Adipocyte (in vitro differentiated cells): Measurements from ENCODE around the gene RIN3.
"Not testable (repeated sequence)": the region's sequence is repeated elsewhere in the genome, so short reads cannot be mapped to it uniquely, and the experiment has no call there.

Experiments used
- DNase-seq: peaks from one replicate; pipeline ENCODE4 v3.0.0-alpha.2; 2015; ENCODE audit warnings: low read depth
- H3K27me3 ChIP-seq: replicated peaks from 2 replicates; pipeline ENCODE4 v1.7.0; 2013; ENCODE audit warnings: mild to moderate bottlenecking, low read length, moderate library complexity; ENCODE audit not compliant: control insufficient read depth, insufficient read depth
- H3K36me3 ChIP-seq: 2 replicates; pipeline ENCODE4 v1.7.0; 2013; ENCODE audit warnings: low read length, mild to moderate bottlenecking, moderate library complexity; ENCODE audit not compliant: control insufficient read depth, insufficient read depth, severe bottlenecking
- H3K4me1 ChIP-seq: 2 replicates; pipeline ENCODE4 v1.7.0; 2013; ENCODE audit warnings: mild to moderate bottlenecking, low read length, moderate library complexity; ENCODE audit not compliant: control insufficient read depth, insufficient read depth
- H3K4me3 ChIP-seq: 2 replicates; pipeline ENCODE4 v1.7.0; 2013; ENCODE audit warnings: mild to moderate bottlenecking, low read length, moderate library complexity
- H3K9ac ChIP-seq: 2 replicates; pipeline ENCODE4 v1.7.0; 2013; ENCODE audit warnings: mild to moderate bottlenecking, low read length, moderate library complexity
- H3K9me3 ChIP-seq: 2 replicates; pipeline ENCODE4 v1.7.0; 2013; ENCODE audit warnings: mild to moderate bottlenecking, low read length, moderate library complexity; ENCODE audit not compliant: control insufficient read depth

RIN3 gene

DNA sequence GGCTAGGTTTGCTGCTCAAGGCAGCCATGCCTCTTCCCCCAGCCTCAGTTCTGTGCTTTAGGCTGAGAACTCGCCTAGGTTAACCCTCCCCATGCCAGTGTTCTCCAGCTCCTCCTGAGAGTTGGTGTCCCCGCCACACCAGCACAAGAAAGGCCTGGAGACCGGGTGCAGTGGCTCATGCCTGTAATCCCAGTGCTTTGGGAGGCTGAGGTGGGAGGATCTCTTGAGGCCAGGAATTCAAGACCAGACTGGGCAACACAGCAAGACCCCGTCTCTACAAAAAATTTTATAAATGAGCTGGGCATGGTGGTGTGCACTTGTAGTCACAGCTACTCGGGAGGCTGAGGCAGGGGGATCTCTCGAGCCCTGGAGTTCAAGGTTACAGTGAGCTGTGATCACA lies 10.2 kb downstream of the RIN3 start:
- no peaks in the 10 kb centered on the region for H3K9me3 ChIP-seq
- H3K36me3 ChIP-seq, result no peaks in the 10 kb centered on the region
- H3K9ac ChIP-seq, result no peak overlapping the region
- DNase-seq, result no peak
- H3K27me3 ChIP-seq, result no peaks in the 10 kb centered on the region
- H3K4me3 ChIP-seq, result no peak overlapping the region
- no peaks in the 10 kb centered on the region for H3K4me1 ChIP-seq

DNA sequence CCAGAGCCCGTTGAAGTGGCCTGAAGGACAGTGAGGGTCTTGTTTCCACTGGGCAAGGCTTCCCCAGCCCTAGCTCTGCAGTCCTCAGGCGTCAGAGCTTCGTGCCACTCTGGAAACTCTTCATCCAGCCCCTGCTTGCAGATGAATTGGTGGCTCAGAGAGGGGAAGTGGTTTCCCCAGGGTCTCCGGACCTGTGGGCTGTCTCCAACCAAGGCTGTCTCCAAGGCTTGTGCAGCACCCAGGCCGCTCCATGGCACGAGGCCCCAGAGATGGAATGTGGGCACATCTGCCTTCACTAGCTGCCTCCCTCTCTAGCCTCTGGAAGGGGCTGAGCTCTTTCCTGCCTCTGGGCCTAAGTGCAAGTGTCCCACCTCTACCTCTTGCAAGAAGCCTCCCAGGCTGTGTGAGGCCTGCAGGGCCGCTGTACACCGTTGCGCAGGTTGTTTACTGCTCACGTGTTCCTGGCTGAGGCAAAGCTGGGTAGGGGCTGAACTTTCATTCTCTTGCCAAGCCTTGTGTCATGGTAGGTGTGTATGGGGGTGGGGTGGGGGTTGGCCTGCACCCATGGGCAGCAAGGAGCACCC lies 11.1 kb downstream of the RIN3 start:
- H3K9ac ChIP-seq, result no peak overlapping the region
- H3K4me1 ChIP-seq, result no peaks in the 10 kb centered on the region
- H3K36me3 ChIP-seq, result no peaks in the 10 kb centered on the region
- H3K9me3 ChIP-seq, result no peaks in the 10 kb centered on the region
- H3K27me3 ChIP-seq, result no peaks in the 10 kb centered on the region
- no peak overlapping the region for H3K4me3 ChIP-seq
- no peak for DNase-seq

DNA sequence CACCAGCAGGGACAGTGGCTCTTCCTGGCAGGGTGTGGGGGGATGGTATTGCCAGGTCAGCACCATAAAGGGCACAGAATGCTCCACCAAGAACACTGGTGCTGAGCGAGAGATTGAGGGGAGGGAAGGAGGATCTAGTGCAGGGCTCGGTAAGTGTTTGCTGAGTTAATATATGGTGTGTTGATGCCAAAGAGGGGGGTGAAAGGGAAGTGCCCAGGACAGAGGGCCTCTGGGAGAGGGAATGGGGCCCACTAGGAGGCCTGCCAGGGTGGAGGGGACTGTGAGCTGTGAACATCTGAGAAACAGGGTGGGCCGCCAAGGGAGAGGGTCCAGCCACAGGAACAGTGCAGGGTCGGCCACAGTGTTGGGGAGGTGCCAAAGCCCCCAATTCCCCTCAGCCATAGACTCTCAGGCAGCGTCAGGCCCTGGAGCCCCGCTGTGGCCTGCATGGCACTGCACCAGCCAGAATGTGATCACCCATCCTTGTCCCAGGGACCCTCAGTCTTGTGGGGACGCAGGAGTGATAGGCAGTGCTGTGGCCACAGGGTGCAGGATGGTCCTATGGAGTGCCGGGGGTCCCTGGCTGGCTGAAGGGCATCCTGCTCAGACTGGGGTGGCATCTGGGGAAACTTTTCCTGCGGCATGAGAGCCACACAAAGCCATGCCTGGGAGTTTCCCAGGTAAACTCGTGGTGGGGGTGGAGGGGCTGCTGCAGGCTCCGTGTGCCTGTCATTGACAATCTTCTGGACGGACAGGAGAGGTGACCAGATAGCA lies 11.9 kb downstream of the RIN3 start:
- H3K4me3 ChIP-seq, result no peak overlapping the region
- H3K9ac ChIP-seq, result no peak overlapping the region
- no peak for DNase-seq
- no peaks in the 10 kb centered on the region for H3K27me3 ChIP-seq
- no peaks in the 10 kb centered on the region for H3K4me1 ChIP-seq
- no peaks in the 10 kb centered on the region for H3K36me3 ChIP-seq
- no peaks in the 10 kb centered on the region for H3K9me3 ChIP-seq

DNA sequence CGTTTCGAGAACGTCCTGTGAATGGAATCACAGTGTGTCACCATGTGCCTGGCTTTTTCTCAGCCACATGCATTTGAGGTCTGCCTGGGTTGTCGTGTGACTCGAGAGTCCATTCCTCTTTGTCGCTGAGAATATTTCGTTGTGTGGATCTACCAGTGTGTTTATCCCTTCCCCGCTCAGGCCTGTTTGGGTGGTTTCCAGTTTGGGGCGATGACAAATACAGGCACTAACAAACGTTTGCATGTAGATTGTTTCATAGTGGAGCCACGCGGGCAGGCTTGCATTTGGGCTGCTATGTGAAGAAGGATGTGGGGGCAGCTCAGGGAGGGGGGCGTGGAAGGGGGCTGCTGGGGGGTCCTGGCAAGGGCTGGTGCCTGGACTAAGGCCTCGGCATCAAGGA lies 14.1 kb downstream of the RIN3 start:
- H3K4me1 ChIP-seq, result no peaks in the 10 kb centered on the region
- DNase-seq, result no peak
- H3K9me3 ChIP-seq, result no peaks in the 10 kb centered on the region
- H3K4me3 ChIP-seq, result no peak overlapping the region
- H3K36me3 ChIP-seq, result no peaks in the 10 kb centered on the region
- H3K9ac ChIP-seq, result no peak overlapping the region
- no peaks in the 10 kb centered on the region for H3K27me3 ChIP-seq

DNA sequence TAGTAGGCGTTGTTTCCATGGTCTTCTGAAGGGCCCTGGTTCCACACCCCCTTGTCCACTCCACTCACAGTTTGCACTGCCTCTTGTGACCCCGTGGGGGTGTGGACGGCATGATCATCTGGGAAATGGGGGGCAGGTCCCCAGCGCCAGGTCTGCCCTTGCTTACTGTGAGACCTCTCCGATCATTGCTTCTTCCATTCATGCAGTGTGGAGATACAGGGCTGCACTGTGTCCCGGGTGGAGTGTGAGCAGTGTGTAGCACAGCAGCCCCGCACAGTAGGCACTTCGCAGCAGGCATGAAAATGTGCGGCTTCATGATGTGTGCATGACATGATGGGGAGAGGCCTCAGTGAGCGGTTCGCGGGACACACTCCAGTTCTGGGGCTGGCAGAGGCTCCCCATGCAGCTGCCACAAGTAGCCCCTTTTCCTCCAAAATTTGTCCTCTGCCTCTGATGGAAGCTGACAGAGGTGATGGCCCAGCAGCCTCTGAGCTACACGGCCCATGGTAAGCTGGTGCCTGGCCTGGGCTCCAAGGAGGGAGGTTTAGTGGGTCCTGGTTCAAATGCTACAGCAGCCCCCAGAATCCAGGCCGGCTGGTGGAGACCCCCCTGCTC lies 15.0 kb downstream of the RIN3 start:
- Histone ChIP-seq H3K4me1 (no peaks in the 10 kb centered on the region), H3K4me3 (no peak overlapping the region), H3K27me3 (no peaks in the 10 kb centered on the region), H3K9me3 (no peaks in the 10 kb centered on the region), H3K9ac (no peak overlapping the region), H3K36me3 (no peaks in the 10 kb centered on the region)
- DNase-seq, result no peak

DNA sequence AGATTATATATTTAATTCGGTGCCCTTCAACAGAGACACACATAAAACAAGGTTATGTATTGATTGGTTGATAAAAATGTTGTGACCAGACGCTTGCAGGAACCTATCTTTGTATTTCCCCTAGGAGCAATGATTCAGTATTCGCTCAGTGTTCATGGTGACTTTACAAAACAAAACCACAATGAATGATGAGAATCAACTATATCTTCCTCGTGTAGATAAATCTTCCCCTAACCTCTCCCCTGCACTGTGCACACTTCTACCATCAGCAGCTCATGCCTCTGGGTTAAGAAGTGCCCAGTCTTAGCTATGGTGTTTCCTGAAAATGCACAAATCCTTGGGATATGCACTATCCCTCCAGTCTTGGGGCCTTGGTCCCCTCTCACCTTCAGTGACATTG lies 16.3 kb downstream of the RIN3 start:
- Histone ChIP-seq H3K9ac (no peak overlapping the region), H3K27me3 (no peaks in the 10 kb centered on the region), H3K9me3 (no peaks in the 10 kb centered on the region), H3K4me1 (no peaks in the 10 kb centered on the region), H3K4me3 (no peak overlapping the region), H3K36me3 (no peaks in the 10 kb centered on the region)
- no peak for DNase-seq

DNA sequence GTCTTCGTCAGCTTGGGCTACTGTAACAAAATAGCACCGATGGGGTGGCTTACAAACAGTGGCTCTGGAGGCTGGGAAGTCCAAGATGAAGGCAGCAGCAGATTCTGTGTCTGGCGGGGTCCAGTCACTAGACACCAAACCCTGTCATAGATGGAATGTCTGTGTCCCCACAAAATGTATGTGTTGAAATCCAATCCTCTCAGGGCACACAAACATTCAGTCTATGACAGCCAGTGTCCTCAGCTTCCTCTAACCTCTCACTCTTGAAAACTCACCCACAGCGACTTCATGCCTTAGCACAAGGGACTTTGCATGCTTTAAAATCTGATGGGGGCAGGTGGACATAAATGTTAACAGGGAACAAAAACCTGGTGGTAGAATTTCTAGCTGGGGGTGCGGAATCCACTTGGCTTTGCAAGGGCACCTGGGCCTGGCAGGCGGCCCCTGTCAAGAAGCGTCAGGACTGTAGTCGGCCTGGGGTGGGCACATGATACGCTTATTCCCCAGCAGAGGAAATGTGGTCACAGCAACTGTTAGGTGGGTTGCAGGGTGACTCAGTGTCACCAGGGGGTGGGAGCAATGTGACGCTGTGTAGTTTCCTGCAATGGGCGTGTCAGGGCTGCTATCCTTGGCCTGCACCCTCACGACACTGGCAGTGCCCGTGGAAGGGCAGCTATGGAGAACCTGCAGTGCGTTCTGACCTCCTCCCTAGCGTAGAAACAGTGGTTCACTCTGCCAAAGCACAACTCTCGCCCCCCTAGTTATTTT lies 17.7 kb downstream of the RIN3 start:
- no peak overlapping the region for H3K4me3 ChIP-seq
- no peaks in the 10 kb centered on the region for H3K36me3 ChIP-seq
- no peak for DNase-seq
- no peaks in the 10 kb centered on the region for H3K27me3 ChIP-seq
- no peak overlapping the region for H3K9ac ChIP-seq
- no peaks in the 10 kb centered on the region for H3K9me3 ChIP-seq
- peaks cover 5% of the 10 kb centered on the region for H3K4me1 ChIP-seq

DNA sequence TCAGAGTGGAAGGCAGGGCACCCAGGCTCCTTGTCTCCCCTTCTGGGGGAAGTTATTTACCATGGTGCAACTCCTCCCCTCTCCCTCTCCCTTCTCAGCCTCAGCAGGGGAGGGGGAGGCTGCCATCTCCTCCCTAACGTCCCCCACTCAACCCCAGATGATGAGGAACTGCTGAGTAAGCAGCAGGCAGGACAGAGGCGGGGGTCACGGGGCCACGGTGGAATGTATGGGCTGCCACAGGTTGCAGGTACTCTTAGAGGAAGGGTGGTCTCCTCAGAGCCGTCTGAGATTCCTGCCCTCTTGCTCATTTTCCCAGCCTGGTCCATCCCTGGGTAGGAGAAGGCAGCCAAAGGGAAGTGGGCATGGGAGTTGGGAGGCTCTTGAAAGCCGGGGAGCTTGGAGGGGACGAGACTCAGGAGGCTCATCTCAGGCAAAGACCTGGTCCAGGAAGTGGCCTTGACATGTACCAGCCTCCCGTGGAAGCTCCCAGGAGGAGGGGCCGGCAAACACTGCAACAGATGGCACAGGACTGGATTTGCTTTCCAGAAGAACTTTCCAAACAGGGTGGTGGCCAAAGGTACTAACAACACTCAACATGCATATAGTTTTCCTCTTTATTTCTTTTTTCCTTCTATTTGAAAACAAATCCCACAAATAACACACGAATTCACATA lies 19.0 kb downstream of the RIN3 start:
- DNase-seq, result no peak
- Histone ChIP-seq H3K36me3 (no peaks in the 10 kb centered on the region), H3K4me3 (no peak overlapping the region), H3K9me3 (no peaks in the 10 kb centered on the region), H3K4me1 (peaks cover 5% of the 10 kb centered on the region), H3K27me3 (no peaks in the 10 kb centered on the region), H3K9ac (no peak overlapping the region)

DNA sequence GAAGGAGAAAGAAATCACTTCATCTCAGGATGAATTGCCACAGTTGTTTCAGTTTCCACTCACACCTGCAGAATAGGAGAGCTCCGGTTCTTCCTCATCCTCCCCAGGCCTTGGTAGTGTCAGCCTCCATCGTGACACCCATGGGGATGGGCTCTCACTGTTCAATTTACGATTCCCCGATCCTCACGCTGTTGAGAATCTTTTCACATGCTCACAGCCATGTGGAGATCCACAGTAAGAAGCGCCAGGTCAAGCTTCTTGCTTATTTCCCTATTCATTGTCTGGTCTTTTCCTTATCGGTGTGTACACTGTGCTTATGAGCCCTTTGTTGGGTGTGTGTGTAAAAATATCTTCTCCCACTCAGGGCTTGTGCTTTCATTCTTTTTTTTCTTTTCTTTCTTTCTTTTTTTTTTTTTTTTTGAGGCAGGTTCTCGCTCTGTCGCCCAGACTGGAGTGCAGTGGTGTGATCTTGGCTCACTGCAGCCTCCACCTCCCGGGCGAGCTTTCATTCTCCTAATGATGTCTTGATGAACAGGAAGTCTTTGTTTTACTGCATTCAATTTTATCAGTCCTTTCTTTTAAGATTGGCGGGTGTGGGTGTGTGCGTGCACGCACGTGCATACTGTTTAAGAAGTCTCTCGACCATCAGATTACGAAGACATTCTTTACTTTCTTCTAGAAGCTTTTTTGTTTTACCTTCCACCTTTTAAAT lies 21.5 kb downstream of the RIN3 start:
- Histone ChIP-seq H3K4me1 (peaks cover 15% of the 10 kb centered on the region), H3K36me3 (no peaks in the 10 kb centered on the region), H3K27me3 (no peaks in the 10 kb centered on the region), H3K9ac (no peak overlapping the region), H3K4me3 (no peak overlapping the region), H3K9me3 (no peaks in the 10 kb centered on the region)
- DNase-seq, result no peak

DNA sequence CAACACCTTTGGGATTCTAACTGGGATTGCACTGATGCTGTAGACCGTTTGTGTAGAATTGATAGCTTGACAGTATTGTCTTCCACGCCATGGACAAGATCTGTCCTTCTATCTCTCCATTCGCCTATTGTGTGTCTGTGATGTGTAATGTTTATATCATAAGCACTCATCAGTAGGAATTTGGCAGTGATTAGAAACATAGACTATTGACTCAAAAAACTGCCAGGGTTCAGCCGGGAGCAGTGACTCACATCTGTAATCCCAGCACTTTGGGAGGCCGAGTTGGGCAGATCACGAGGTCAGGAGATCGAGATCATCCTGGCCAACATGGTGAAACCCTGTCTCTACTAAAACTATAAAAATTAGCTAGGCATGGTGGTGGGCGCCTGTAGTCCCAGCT lies 22.6 kb downstream of the RIN3 start:
- not testable (repeated sequence) for H3K27me3 ChIP-seq, H3K36me3 ChIP-seq, H3K9me3 ChIP-seq, H3K9ac ChIP-seq, H3K4me3 ChIP-seq
- DNase-seq, result peak; percentile 49
- H3K4me1 ChIP-seq, result peaks cover 23% of the 10 kb centered on the region
